Caco-2 (cell line): ENCODE results near the gene MEX3D. TPM values are rescaled to one million over a fixed set of nuclear protein-coding genes. Genes with fewer than 3 reads are reported as not detected.

Experiments used
- BruUV-seq: library from RNA; stranded (reverse); fragments of 400-500 nt; replicated peaks from 2 replicates; lab custom pipeline; 2021; lab: Mats Ljungman, UMichigan
- CTCF ChIA-PET: fragments of 300-600 bp; sonication (Branson Sonifier 250); formaldehyde crosslinking; loops from one replicate; lab custom pipeline; 2022; ENCODE audit warnings: antibody characterized with exemption; lab: Charles Lee
- POLR2A ChIA-PET: fragments of 300-600 bp; sonication (Branson Sonifier 250); formaldehyde crosslinking; loops from one replicate; lab custom pipeline; 2022; ENCODE audit warnings: antibody characterized with exemption; lab: Charles Lee
- DNase-seq, 2 experiments: peaks; one replicate each; pipeline versions ENCODE4 v3.0.0 to v3.0.0-alpha.2; 2020 to 2022
- H3K27me3 ChIP-seq: replicated peaks from 2 replicates; pipeline ENCODE4 v1.6.0; 2011; ENCODE audit warnings: low read length; ENCODE audit not compliant: control insufficient read depth, insufficient read depth
- H3K36me3 ChIP-seq: 2 replicates; pipeline ENCODE4 v1.5.1; 2011; ENCODE audit warnings: low read length; ENCODE audit not compliant: control insufficient read depth, insufficient read depth
- H3K4me1 ChIP-seq: fragments of 250-450 bp; sonication (Bioruptor Pico); 2 replicates; pipeline ENCODE4 v1.5.1; 2020; ENCODE audit warnings: mild to moderate bottlenecking
- H3K4me3 ChIP-seq: 2 replicates; pipeline ENCODE4 v1.5.1; 2011; ENCODE audit warnings: low read depth, mild to moderate bottlenecking, control low read depth, low read length
- H3K9me3 ChIP-seq: fragments of 250-450 bp; sonication (Bioruptor Pico); 2 replicates; pipeline ENCODE4 v1.5.1; 2020; ENCODE audit warnings: mild to moderate bottlenecking, moderate library complexity
- H3K27ac Mint-ChIP-seq: one replicate; pipeline ENCODE4 v1.8.0; 2022; ENCODE audit warnings: mixed read lengths; ENCODE audit not compliant: unreplicated experiment
- H3K27me3 Mint-ChIP-seq: one replicate; pipeline ENCODE4 v1.8.0; 2022; ENCODE audit warnings: mixed read lengths; ENCODE audit not compliant: insufficient read depth, unreplicated experiment
- H3K36me3 Mint-ChIP-seq: one replicate; pipeline ENCODE4 v1.8.0; 2022; ENCODE audit warnings: mild to moderate bottlenecking, mixed read lengths; ENCODE audit not compliant: insufficient read depth, unreplicated experiment
- H3K4me1 Mint-ChIP-seq: one replicate; pipeline ENCODE4 v1.8.0; 2022; ENCODE audit warnings: low read depth, mixed read lengths; ENCODE audit not compliant: unreplicated experiment
- H3K4me3 Mint-ChIP-seq: one replicate; pipeline ENCODE4 v1.8.0; 2022; ENCODE audit warnings: mild to moderate bottlenecking, moderate library complexity, mixed read lengths; ENCODE audit not compliant: unreplicated experiment
- H3K9me3 Mint-ChIP-seq: one replicate; pipeline ENCODE4 v1.8.0; 2022; ENCODE audit warnings: mixed read lengths; ENCODE audit not compliant: unreplicated experiment
- intact Hi-C: fragments of 100-400 bp; cut with micrococcal nuclease; formaldehyde crosslinking; loops from one replicate; pipeline ENCODE4 v1.10.0; 2022; ENCODE audit not compliant: unreplicated experiment
- total RNA-seq: library from RNA; stranded (reverse); gene quantifications from 2 replicates; pipeline ENCODE4 v1.2.3, GENCODE V29; 2022
- TF ChIP-seq, protein P1 (sequence below), 2 experiments: fragments of 200-600 bp in 1 of 2; IDR thresholded peaks; 1 replicate in 1 of 2; 2 replicates in 1 of 2; pipeline versions ENCODE4 v1.5.1 to v1.8.0; 2011 to 2022; ENCODE audit warnings: antibody characterized with exemption in 1 of 2, control low read depth in 1 of 2, inconsistent platforms in 1 of 2, low read depth in 1 of 2, low read length in 1 of 2, mild to moderate bottlenecking in 1 of 2, moderate library complexity in 1 of 2; ENCODE audit not compliant: insufficient read depth in 1 of 2, severe bottlenecking in 1 of 2, unreplicated experiment in 1 of 2

Gene MEX3D
- total RNA-seq, 1 experiment from 2014 or later = 52.1 TPM

DNA sequence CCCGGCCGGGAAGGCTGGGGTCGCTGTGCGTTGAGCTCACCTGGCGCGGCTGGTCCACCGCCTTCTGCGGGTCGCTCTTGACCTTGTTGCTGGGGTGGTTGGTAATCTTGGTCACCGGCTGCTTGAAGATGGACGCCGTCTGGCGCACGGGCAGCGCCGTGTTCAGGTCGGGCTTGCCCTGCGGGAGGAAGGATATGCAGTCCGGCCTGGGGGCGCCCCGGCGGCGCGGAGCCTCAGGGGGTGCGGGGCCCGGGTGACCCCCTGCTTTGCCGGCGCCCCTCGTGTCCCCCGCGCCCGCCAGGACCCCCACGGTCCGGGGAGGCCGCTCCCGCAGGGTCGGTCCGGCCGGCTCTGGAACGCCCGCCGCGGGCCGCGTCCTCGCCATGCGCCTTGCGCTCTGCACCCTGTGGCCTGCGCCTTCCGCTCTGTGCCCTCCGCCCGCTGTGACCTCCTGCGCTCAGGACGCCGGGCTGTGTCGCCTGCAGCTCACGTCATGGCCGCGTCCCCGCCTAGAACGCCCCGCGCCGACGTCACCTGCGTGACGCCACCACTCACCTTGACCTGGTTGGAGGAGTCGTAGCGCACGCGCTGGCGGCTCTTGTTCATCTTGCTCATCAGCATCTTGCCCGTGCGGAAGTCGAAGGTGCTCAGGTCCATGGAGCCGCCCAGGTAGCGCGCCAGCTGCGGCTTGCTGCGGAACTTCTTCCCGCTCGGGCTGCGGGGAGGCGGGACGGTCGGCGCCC lies 16.5 kb upstream of the MEX3D start:
- H3K36me3 Mint-ChIP-seq = peaks cover 68% of the 10 kb centered on the region
- no peak overlapping the region for H3K4me3 Mint-ChIP-seq
- intact Hi-C loops = no loop called here
- H3K4me1 Mint-ChIP-seq = no peaks in the 10 kb centered on the region
- Histone ChIP-seq H3K36me3 (no peaks in the 10 kb centered on the region), H3K4me1 (no peaks in the 10 kb centered on the region), H3K4me3 (no peak overlapping the region), H3K27me3 (no peaks in the 10 kb centered on the region), H3K9me3 (no peaks in the 10 kb centered on the region)
- TF ChIP-seq, protein P1, sequence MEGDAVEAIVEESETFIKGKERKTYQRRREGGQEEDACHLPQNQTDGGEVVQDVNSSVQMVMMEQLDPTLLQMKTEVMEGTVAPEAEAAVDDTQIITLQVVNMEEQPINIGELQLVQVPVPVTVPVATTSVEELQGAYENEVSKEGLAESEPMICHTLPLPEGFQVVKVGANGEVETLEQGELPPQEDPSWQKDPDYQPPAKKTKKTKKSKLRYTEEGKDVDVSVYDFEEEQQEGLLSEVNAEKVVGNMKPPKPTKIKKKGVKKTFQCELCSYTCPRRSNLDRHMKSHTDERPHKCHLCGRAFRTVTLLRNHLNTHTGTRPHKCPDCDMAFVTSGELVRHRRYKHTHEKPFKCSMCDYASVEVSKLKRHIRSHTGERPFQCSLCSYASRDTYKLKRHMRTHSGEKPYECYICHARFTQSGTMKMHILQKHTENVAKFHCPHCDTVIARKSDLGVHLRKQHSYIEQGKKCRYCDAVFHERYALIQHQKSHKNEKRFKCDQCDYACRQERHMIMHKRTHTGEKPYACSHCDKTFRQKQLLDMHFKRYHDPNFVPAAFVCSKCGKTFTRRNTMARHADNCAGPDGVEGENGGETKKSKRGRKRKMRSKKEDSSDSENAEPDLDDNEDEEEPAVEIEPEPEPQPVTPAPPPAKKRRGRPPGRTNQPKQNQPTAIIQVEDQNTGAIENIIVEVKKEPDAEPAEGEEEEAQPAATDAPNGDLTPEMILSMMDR (IDR thresholded peaks at IDR 0.05; ENCODE audit: insufficient read depth in 1 of 2, low read depth in 1 of 2, low read length in 1 of 2, severe bottlenecking in 1 of 2, unreplicated experiment in 1 of 2) = no peak
- H3K27ac Mint-ChIP-seq = no peak overlapping the region
- DNase-seq = no peak
- BruUV-seq = no TSS peak
- ChIA-PET POLR2A (no interaction called here), CTCF (no interaction called here)
- H3K9me3 Mint-ChIP-seq = no peaks in the 10 kb centered on the region
- no peaks in the 10 kb centered on the region for H3K27me3 Mint-ChIP-seq

DNA sequence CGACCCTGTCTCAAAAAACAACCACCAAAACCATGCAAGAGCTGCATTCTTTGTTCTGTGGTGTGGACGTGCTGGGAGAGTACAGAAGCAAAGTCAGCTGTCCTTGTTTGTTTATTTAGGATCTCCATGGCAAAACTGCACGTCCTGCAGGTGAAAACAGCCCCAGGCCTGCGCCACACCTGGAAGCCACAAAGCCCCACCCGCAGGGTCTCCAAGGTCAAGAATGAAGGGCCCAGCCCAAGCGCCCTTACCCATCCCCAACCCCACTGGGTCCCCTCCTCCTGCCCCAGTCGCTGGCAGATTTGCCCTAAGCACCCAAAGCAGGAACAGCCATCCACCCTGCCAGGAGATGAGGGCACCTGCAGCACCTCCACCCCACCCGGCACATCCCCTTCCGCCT lies 14.1 kb upstream of the MEX3D start:
- no peak overlapping the region for H3K4me3 Mint-ChIP-seq
- DNase-seq = no peak
- no TSS peak for BruUV-seq
- H3K27me3 Mint-ChIP-seq = no peaks in the 10 kb centered on the region
- H3K9me3 ChIP-seq = no peaks in the 10 kb centered on the region
- no peaks in the 10 kb centered on the region for H3K4me1 Mint-ChIP-seq
- H3K36me3 Mint-ChIP-seq = peaks cover 74% of the 10 kb centered on the region
- no peaks in the 10 kb centered on the region for H3K9me3 Mint-ChIP-seq
- H3K4me3 ChIP-seq = no peak overlapping the region
- TF ChIP-seq, protein P1 (IDR thresholded peaks at IDR 0.05; ENCODE audit: insufficient read depth in 1 of 2, low read depth in 1 of 2, low read length in 1 of 2, severe bottlenecking in 1 of 2, unreplicated experiment in 1 of 2) = no peak
- intact Hi-C loops = no loop called here
- no peaks in the 10 kb centered on the region for H3K4me1 ChIP-seq
- ChIA-PET CTCF (no interaction called here), POLR2A (no interaction called here)
- H3K27ac Mint-ChIP-seq = no peak overlapping the region
- H3K36me3 ChIP-seq = no peaks in the 10 kb centered on the region
- no peaks in the 10 kb centered on the region for H3K27me3 ChIP-seq

- Mint-ChIP-seq H3K4me3 (no peak overlapping the region), H3K4me1 (no peaks in the 10 kb centered on the region), H3K36me3 (peaks cover 65% of the 10 kb centered on the region), H3K27ac (no peak overlapping the region), H3K27me3 (no peaks in the 10 kb centered on the region), H3K9me3 (no peaks in the 10 kb centered on the region)
- no peaks in the 10 kb centered on the region for H3K9me3 ChIP-seq
- no peak for DNase-seq
- H3K4me3 ChIP-seq = no peak overlapping the region
- no TSS peak for BruUV-seq
- intact Hi-C loops = no loop called here
- ChIA-PET CTCF (no interaction called here), POLR2A (interaction anchor here (0.7 kb wide), 1 partner anchor 8 kb away, joined by 4 read pairs; no protein-coding TSS in a partner anchor)
- H3K4me1 ChIP-seq = no peaks in the 10 kb centered on the region
- H3K36me3 ChIP-seq = no peaks in the 10 kb centered on the region
- TF ChIP-seq, protein P1 (IDR thresholded peaks at IDR 0.05; ENCODE audit: insufficient read depth in 1 of 2, low read depth in 1 of 2, low read length in 1 of 2, severe bottlenecking in 1 of 2, unreplicated experiment in 1 of 2) = no peak
- H3K27me3 ChIP-seq = no peaks in the 10 kb centered on the region
These were observed 12.8 kb upstream of the MEX3D start for GRCh38 chr19:1580957-1581356.
